ENCODE data around the gene WDR46. TPM values are rescaled to one million over a fixed set of nuclear protein-coding genes. Genes with fewer than 3 reads are reported as not detected.

WDR46 gene
- total and polyA plus RNA-seq, 2 of the 13 experiments (the other 11 are each of a cell fraction or from before 2014, with no cell fraction given), result 47.4 to 105 TPM

GRCh38 chr6:33296797-33297405 lies 7.9 kb upstream of the WDR46 start (continued):
- TF ChIP-seq ZNF749 (CRISPR knock-in tag; IDR thresholded peaks at IDR 0.05; ENCODE audit: borderline replicate concordance) (no peak), NFKBIZ (CRISPR knock-in tag; IDR thresholded peaks at IDR 0.05) (no peak), TRAFD1 (CRISPR knock-in tag; IDR thresholded peaks at IDR 0.05; ENCODE audit: borderline replicate concordance) (0 out of 2 replicates have a peak, but pooled peaks have one; percentile 16), CBX2 (IDR thresholded peaks at IDR 0.05; ENCODE audit: low read depth, low read length) (no peak), CBX2 (CRISPR knock-in tag; IDR thresholded peaks at IDR 0.05; ENCODE audit: low read depth) (no peak), ZNF576 (CRISPR knock-in tag; IDR thresholded peaks at IDR 0.05) (no peak), SOX6 (IDR thresholded peaks at IDR 0.05) (no peak), SOX6 (CRISPR knock-in tag; IDR thresholded peaks at IDR 0.05) (0 out of 2 replicates have a peak, but pooled peaks have one; percentile 20), NONO (IDR thresholded peaks at IDR 0.05) (no peak), NONO (CRISPR knock-in tag; conservative IDR thresholded peaks at IDR 0.05) (0 out of 2 replicates have a peak, but pooled peaks have one; percentile 39), ZC3H13 (CRISPR knock-in tag; IDR thresholded peaks at IDR 0.05) (peak; percentile 61), ZFP90 (CRISPR knock-in tag; IDR thresholded peaks at IDR 0.05; ENCODE audit: borderline replicate concordance) (no peak), ZFX (CRISPR knock-in tag; IDR thresholded peaks at IDR 0.05; ENCODE audit: low read depth) (peak; percentile 2; the same call in 1 of the 2 replicates), FOXM1 (CRISPR knock-in tag; IDR thresholded peaks at IDR 0.05) (no peak), NR2F1 (CRISPR knock-in tag; IDR thresholded peaks at IDR 0.05) (peak in 1 of 2 experiments; percentile 54; a peak in 1 of 4 replicates), ZBTB33 (CRISPR knock-in tag; IDR thresholded peaks at IDR 0.05) (peak; percentile 95)
